DMS 273 (cell line): ENCODE results near the gene LRRC4C.

Experiments
- DNase-seq: peaks from one replicate; lab custom pipeline; 2025; ENCODE audit not compliant: unreplicated experiment; lab: John Stamatoyannopoulos, UW

LRRC4C gene

DNA sequence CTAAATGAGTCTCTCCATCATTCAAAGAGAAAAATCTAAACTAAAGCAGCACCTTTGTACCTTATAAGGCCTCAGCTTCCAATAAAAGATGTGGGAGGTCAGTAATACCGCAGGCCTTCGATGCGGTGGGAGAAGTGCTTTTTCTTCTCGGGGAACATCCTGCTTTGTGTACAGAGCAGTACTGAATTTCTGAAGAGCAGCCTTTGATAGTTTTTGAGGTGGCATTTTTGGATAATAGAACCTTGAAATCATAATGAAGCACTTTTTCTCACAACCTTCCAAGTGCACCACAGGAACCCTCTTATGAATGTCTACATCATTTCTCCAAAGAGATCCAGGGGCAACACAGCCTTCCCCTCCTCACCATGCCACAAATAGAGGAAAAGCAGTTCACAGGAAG, 39.6 kb downstream of the LRRC4C start:
- DNase-seq = no peak

DNA sequence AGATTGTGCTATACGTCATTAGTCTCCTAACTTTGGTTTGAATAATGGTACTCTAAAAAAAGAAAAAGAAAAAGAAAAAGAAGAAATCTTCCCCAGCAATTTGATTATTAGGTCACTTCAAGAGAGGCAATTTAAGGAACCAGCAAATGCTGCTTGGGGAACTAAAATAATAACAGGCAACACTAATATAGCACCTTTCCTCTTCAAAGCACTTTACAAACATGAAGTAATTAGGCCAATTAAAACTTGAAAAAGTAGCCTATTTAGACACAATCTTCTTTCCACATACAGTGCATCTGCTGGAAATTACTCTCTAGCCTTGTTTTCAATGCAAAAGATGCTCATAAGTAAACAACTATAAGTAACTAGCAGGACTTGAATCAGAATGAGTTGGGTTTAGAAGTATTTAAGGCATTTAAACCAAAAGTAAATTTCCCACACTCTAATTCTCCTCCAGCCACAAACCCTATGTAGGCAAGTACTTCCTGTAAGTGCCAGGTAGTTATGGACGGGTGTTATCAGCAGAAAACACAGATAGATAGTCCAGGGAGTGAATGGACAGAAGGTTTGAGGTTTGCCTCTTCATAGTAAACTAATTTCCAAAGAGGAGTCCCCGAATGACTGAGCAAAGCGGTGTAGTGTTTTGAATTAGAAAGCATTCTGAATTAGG, 44.5 kb downstream of the LRRC4C start:
- no peak for DNase-seq

DNA sequence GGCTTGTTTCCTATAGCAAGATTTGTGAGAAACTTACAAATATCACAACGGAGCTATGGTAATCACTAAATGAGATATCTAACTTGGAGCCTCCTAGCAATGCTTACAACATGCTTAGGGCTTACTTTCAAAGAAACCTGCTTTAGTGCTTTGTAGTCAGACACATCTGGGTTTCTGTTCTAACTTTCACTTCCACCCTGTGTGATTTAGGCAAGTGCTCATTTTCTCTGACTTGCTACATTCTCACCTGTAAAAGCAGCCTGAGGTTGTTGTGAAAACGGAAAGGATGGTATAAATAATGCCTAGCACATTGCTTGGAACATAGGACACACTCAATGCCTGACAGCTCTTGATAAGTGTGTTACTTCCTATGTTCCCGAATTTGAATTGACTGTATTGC, 45.6 kb downstream of the LRRC4C start:
- no peak for DNase-seq

DNA sequence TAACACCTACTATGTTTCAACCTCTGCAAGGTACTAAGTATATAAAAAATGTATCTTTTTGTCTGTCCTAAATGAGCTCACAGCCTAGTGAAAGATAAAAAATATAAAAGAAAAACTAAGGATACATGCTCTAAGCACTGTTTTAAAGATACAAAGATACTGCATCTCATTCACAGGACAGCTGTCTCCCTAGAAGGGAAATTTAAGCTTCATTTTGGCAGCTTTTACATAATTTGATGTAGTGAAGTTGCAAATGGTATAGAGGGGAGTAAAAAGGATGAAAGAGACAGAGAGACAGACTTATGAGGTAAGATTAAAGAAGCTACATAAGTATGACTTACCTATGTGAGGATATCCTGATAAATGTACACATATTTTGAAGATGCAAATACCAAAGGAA, 53.6 kb downstream of the LRRC4C start:
- no peak for DNase-seq

DNA sequence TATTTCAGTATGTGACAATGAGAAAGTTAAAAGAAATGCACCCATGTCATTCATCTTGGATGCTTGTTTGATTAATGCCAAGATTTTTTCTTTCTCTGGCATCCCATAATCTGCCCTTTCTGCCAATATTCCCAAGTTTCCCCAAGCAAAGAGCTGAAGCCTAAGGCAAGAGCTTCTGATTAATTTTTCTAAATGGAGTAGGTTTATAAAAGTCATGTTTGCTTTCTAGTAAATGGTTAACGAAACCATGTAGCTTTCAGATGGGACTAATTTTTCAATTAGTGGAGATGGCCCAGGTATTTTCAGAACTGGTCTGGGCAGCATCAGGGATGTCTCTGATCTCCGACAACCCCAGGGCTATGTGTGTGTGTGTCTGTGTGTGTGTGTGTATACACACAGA, 55.3 kb downstream of the LRRC4C start:
- DNase-seq = no peak

DNA sequence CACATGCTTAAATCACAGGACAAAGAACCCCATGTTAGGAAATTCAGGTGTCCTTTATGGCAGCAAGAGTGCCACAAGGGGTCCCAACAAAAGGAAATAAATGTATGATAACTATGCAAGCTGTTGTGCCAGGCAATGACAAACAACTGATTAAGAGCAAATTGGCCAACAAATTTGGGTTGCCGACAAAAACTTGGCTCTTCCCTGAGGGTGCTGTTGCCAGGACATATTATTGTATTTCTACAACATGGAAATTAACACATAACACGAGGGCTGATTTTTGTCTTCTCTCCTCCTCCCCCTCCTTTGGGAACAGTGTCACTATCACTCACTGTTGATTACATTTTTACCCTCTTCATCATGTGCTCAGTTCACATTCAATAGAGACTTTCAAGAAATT, 56.0 kb downstream of the LRRC4C start:
- no peak for DNase-seq

DNA sequence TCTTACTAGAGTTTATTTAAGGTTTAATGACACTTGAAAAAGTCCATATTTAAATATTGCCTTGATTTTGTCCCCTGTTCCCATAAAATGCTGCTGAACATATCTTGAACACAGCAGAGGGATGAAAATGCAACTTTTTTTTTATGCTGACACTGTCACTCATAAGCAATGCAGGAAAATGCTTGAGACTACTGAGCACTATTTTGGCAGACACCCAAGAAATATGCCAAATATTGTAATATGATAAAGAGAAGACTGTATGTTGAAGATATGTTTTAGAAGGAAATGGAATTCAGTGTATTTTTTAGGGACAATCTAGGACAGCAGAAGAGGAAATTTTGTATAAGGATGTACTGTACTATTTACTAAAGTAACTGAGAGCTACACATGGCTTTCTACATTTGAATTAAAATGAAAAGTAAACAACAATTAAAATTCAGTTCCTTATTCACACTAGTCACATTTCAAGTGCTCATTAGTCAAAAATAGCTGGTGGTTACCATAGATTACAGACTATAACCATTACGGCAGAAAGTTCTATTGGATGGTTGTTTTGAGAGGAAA, 58.6 kb downstream of the LRRC4C start:
- no peak for DNase-seq

DNA sequence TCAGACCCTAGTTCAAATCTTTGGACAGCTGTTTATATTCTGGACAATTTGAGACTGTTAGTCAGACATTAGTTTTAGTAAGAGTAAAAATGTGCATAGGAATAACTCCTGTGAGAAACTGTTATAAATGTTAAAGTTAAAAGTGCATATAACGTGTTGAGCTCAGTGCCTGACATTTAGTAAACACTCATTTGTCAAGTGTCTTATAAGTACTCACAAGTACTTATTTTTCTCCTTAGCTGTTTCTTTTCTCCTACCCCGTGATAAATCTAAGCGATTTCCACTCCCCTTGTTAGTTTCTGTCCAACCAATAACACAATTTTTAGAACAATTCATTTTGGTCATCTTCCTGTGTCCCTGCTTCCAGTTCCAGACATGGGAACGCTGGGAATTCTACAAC, 59.3 kb downstream of the LRRC4C start:
- no peak for DNase-seq

DNA sequence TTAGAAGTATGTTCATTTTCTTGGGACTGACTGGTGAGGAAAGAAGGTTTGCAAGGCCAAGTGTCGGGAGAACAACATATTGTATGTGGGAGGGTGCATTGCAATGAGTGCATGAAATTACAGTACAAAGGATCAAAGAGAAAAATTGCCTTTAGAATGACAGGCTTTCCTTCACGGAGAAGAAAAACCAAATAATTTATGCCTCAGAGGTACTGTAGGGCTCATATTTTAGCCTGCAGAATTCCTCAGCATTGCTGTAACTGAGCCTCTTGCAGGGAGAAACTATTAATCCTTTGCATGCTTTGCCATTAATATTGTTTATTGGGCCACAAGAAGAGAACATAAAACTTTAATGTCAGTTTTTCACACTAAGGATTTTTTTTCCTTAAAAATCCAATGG, 60.1 kb downstream of the LRRC4C start:
- DNase-seq = no peak

DNA sequence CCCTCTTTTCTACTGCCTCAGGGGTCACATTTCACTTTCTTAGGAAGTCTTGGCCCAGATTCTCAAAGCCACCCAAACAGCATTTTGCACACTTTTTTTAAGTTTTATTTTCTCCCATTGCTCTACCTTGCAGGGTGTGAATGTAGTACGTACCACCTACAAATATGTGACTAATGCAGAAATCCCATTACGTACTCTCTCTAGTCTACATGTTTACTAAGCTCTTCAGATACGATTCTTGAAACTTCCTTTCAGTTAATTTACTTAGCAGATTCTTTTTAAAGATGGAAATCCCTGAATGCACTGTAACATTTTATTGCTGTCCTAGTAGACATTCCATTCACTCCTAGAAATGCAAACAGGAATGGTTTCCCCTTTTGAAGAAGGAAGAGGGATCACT, 61.3 kb downstream of the LRRC4C start:
- no peak for DNase-seq

DNA sequence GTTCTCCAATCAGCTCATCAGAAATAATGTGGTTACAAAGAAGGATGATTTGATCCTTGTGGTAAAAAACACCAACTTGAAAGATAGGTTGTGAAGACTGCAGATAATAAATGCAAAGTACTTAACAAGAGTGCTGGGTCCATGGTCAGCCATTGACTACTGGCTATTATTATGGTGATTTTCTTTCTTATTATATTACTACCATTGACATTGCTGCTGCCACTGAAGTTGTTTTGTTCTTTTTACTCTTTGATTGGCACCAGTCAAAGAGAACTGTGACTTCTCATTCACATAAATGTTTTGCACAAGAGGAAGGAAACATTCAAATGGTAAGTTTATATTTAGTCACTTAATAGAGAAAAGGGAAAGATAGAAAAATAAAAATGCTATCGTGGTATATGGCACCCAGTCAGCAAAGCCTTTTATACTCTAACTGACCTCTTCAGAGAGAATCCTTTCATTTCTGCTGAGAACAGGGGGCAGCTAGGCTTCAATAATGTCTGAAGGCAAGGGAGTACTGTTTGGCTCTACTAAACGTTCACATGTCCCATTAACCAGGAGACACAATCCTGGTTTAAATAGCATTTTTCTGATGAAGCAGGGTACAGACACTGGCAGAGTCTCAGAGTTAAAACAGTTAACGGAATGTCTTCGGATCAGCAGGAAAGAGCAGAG, 64.8 kb downstream of the LRRC4C start:
- DNase-seq = no peak

DNA sequence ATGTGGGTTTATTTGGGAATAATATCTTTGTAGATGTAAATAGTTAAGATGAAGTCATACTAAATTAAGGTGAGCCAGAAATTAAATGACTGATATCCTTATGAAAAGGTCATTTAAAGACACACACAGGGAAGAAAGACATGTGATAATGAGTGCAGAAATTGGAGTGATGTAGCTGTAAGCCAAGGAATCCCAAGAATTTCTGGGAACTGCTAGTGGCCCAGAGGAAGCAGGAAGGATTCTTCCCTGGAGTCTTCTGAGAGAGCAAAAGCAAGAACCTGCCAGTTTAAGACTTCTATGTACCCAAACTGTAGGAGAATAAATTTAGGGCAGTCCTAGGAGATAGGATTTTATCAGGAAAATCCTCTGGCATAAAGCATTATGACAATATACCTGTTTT, 66.9 kb downstream of the LRRC4C start:
- no peak for DNase-seq

DNA sequence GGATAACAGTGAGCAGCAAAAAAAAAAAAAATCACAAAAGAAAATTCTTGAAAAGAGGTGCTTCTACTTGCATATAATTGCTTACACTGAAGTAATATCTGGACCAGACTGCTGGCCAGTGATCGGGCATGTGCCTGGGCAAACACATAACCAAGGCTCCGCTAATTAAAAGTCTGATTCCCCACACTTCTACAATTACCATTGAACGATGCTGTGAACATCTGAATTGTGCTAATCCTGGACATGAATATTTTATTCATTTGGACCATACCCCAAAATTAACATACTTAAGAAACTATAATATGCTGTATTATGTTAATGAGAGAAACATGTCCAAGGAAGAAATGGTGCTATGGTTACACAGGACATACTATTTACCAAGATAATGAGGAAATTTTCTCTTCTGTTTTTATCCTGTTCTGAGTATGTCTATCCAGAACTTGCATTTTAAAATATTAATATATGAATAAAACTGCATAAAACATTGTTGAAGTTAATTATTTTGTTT, 69.8 kb downstream of the LRRC4C start:
- DNase-seq = no peak

DNA sequence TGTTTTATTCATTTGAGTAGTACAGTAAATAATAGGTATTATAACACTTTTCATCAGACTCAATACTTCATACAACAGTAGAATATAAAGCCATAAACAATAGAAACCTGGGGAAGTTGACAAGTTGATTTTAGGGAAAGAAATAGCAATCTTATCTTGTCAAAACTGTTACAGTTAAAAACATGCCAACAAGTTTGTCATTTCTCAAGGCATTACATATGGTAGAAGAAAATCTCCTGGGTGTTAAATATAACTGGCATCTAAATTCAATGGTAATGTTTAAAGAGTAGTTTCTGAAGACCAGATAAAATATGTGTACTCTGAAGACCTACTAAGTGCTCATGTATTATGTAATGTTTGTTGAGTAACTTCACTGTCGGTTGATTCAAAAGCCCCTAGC, 75.1 kb downstream of the LRRC4C start:
- no peak for DNase-seq

DNA sequence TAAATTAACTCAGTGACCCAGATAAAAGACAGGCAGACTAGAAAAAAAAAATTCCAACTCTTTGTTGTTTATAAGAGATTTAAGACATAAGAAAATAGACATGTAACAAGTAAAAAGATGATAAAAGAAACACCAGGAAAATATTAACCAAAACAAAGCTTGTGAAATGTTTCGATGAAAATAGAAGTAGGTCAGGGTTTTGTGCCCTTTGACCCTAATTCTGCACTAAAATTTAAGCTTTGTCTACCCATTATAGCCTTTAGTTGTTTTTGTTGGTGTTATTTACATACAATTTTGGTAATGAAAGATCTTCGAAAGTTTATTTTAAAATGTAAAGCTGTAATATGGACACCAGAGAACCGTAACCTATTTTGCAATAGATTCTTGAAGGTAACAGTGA, 75.7 kb downstream of the LRRC4C start:
- no peak for DNase-seq

DNA sequence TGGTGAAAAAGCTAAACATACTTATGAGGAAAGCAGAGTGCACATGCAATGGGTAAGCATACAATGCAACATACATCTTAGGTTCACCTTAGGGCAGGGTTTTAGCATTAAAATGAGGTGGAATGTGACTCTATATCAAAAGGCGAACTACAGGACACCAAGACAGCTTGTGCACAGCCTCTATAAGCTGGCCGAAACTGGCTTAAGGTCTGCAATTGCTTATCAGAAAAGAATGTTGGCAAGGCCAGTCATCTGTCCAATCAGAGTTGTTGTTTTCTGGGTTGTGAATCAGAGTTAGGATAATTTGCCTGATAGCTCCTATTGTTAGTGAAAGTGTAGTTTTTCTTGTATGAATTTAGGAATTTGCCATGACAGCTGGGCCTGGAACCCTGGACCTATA, 76.5 kb downstream of the LRRC4C start:
- DNase-seq = no peak

DNA sequence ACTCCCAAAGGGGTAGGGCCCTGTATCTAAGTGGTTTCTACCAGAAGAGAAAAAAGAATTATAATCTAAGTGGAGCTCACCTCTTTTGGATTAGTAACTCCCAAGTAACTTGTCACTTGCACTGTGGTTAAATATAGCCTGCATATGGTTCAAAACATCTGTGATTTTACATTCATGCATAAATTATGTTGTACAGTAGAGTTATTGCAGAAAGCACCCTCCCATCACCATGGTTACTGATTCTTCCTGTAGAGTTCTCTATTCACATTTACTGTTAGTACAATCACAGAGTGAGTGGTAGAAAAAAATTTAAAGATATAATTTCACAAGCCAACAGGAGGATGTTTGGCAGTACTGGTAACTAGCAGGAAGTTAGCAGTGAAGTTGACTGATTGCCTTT, 80.4 kb downstream of the LRRC4C start:
- DNase-seq = no peak

DNA sequence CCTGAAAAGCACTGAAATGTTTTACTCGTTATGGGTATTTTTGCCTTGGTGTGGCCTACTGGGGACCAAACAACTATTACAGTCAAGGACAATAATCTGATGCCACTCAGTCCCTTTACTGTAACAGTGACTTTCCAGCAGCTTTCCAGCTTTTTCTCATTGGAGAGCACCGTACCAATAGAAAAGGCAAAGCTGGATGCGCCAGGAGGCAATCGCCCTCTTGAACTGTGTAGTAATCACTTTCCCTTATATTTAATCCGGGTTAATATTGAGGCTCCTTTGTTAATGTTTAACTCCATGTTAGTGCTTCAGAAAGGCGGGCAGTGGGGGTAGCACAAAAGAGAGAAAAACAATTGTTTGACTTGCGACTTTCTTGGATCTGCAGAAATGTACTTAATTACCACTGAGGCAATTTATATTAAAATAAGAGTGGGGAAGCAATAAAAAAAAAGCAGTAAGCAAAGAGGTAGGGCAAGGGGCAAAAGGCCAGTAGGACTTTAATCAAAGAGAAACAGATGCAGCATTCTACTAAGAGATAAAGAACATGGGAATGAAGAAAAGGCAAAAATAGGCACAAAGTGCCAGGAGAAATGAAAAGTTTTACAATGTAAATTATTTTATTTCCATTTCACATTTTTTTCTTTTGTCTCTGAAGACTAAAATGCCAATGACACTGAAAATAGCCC, 81.6 kb downstream of the LRRC4C start:
- DNase-seq = no peak

DNA sequence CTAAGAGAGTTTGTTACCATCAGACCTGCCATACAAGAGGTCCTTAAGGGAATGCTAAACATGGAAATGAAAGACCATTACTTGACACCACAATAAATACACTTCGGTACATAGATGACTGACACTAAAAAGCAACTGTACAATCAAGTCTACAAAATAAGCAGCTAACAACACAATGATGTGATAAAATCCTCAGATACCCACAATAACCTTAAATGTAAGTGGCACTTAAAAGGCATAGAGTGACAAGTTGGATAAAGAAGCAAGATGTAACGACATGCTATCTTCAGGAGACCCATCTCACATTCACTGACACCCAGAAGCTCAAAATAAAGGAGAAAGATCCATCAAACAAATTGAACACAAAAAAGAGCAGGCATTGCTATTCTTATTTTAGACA, 107.6 kb downstream of the LRRC4C start:
- DNase-seq = no peak

DNA sequence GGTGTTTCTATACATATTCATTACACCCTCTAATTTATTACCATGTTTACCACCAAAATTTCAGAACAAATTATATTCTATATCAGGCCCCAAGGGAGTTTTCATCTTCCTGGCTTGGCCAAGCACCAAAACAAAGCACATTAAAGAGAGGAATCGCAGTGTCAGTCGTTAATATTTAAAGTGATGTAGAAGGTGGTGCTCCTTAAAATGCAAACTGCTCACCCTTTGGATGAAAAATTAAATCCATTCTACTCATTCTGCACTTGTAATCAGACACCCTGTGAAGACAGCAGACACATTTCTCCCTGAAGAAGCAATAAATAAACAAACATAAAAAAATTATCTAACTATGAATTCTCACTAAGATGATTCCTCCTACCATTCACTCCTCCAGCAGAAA, 113.4 kb downstream of the LRRC4C start:
- no peak for DNase-seq

DNA sequence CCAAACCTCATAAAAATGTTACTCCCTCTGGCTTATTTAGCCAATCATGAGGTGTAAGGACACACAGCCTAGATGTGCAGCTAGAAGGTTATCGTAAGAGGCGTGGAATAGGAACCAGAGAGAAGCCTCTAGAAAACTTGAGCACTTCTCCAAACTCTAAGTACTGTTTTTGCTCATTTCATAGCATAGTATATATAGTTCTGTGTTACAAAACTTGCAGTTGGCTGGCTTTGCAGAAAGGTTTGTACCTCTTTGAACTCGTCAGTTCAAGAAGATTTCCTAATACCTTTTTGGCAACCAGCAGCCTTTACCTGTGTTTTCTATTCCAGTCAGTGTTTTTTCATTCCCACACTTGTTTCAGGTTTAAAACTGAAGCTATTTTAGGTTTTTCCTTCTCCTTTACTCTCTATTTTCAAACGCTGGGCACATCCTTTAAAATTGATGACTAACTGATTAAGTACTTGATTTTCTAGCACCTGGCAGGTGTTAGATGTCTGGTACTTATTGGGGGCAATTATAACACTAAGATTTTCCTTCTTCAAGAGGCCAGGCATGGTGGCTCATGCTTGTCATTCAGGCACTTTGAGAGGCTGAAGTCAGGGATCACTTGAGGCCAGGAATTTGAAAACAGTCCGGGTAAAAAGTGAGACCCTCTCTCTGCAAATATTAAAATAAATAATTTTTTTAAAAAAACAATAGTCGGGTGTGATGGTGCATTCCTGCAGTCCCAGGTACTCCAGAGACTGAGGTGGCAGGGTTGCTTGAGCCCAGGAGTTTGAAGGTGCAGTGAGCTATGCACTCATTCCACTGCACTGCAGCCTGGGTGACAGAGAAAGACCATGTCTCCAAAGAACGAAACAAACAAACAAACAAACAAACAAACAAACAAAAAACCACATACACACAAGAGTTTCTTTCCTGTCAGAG, 125.2 kb downstream of the LRRC4C start:
- no peak for DNase-seq
